GM19467 (cell line): ENCODE data around the gene LRFN5.
"Not testable (repeated sequence)": the region's sequence is repeated elsewhere in the genome, so short reads cannot be mapped to it uniquely, and the experiment has no call there.

Source experiments
- ATAC-seq: cut with Tn5 transposase; IDR thresholded peaks from one replicate; pipeline ENCODE4 v1.9.1; 2021; ENCODE audit warnings: mild to moderate bottlenecking, moderate library complexity; ENCODE audit not compliant: unreplicated experiment

LRFN5 gene

DNA sequence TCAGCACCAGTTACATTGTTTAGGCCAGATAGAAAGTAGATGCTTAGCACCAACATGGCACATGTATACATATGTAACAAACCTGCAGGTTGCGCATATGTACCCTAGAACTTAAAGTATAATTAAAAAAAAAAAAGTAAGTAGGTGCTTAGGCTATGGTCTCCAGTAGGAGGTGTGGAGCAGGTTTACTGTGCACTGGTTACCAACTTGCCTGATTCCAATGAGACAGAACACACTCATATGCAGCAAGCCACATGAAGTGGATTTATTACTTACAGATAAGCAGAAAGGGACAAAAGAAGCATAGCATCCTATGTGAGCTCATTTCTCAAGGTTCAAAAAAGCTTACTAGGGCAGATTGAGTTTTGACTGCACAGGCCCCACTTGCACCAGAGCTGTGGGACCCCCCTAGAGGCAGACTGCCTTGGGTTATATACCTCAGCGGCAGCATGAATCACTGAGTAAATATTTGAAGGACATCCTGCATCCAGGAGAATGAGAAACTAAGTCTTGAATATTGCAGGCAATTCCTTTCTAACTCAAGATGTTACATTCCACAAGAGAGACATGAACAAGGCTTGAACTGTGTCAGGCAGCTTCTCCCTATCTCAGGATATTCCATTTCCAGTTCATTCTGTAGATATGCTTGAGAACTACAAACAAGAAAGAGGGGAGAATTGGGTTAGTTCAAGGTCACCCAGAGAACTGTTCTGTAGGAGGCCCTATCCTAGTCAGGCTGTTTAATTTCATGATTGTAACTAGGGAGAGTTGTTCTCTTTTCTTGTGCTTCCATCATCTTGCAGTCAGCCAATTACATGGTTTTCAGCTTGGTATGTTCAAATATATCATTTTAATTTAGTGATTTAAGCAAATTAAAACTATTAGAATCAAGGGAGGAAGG lies 30.1 kb downstream of the LRFN5 start:
- no peak for ATAC-seq

DNA sequence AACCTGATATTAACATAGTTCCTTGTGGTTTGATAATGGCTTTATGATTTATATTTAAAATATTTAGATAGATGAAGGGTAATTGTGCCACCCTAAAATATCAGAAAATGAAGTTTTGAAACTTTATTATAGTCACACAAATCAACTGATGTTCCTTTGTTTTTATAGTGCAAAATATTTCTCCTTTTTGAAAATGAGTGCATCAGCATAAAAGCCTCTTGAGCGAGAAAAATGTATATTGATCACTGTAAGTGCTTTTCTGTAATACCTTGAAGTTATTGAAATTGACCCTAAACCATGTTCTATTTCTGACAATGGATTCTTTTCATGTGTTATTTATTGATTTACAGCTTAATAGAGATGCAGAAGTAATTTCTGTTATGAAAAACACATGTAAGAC lies 35.0 kb downstream of the LRFN5 start:
- ATAC-seq, result no peak

DNA sequence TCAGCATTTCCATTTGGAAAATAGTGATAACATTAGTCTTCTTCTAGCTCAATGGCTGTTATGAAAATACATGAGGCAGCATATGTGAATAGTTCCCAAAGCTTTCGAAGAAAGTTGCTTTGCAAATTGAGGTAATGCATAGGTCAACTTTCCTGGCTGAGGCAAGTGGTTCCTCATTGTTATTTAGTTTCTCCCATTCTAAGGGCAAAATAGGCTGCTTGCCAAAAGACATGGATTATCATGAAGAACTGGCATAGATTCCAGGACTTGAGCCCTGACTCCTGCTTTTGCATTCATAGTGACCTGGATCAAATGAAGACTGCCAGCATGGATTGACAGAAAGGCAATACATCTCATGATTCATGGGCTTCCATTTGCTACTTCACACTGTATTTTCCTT lies 35.7 kb downstream of the LRFN5 start:
- ATAC-seq, result no peak

DNA sequence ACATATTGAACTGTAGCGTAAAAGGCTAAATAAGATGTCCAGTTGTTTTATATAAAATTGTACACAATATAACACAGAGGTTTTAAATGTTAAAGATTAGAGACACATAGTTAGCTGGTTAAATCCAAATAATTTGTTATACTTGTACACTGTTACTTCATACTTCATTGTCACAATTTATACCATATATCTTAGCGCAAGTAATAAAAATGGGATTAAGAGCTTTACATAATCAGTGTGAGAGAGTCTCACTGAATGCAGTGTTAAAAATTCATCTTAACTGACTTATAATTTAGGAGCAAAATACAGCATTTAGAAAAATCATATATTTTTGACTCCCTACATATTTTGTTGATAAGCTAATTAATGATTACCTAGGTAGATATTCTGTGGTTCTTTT lies 36.1 kb downstream of the LRFN5 start:
- ATAC-seq, result no peak

DNA sequence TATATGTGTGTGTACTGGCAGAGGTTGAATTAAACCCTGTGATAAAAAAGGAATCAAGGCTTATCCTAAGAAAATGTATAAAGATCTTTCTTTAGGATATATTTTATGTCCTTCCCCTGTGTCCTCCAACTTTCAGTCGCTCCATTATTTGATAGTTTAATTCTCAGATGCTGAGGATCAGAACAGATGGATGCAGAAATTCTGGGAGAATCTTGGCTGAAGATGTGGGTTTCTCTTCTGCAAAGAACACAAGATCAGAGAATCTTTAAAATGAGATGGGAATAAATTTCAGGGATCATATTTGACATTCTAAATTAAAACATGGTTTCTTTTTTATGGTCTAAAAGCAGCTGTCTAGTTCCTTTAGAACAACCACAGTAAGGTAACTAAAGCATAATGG lies 37.9 kb downstream of the LRFN5 start:
- no peak for ATAC-seq

DNA sequence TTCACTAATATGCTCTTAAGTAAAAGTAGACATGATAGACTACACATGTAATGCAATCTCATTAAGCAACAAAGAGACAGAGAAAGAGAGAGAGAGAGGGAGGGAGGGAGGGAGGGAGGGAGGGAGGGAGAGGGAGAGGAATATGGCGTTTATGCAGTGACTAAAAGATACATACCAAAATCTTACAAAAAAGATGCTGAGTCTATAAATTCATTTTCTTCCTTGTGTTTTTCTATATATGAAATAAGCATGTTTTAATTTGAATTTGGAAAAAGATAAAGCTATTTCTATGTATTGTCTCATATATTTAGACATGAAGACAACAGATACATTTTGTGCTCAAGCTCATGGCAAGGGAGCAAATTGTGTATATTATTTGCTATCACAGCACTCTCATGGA lies 44.1 kb downstream of the LRFN5 start:
- ATAC-seq, result no peak

DNA sequence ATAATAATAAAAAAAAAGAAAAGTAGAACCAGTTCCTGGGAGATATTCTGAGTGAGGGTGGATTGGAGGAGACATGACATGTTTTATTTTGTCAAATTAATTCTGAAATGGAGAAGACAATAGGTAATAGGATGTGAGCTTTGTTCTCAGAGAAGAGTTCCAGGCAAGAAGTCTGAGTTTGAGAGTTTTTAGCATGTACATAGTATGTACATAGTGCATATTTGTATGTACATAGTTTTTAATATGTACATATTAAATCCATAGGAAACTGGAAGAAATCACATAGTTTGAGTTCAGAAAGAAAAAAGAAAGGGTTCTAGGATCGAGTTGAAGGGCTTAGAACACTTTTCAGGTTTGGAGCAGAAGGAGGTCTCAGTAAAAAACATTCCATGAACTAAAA lies 47.5 kb downstream of the LRFN5 start:
- ATAC-seq, result no peak

DNA sequence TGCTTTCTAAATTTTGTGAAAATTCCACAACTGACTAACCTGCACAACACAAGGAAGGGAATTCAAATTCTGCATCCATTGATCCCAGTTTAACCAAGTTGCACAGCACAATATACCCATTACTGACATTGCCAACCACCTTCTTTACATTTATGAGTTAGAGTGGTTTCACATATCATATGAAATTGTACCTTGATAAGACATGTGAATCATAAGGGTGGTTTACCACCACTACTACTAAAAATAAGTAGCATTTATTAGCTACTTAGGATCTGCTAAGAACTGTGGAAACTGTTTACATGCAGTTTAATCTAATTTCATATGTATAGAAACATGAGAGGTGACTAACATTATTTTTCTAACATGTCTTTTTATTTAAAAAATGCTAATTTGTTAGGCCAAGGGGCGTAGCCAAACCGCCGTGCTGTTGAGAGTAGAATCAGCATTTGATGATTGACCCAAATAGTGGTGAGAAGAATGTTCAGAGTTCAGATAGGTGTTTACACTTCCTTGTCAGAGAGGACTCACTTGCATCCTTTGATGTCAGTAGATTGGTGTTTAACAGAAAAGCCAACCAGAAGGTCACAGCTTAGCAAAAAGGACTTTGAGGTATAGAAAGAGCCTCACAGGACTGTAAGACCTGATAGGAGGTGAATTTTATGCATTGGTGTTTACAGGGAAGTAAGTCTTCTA lies 56.2 kb downstream of the LRFN5 start:
- ATAC-seq, result no peak

DNA sequence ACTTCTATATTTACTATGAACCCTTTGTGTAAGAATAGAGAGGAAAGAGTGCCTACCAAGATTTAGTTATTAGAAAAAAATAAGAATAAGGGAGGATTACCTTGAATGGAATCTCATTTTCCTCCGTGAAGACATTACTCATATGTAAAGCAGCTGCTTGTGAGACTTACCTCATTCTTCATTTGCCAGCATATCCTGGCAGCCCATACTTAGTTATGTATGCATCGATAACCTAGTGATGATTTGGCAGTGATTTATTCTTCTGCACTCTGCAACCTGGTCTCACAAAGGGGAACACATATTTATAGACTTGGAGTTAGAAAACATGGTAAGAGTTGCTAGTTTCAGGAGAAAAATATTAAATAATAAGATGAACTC lies 56.8 kb downstream of the LRFN5 start:
- no peak for ATAC-seq

DNA sequence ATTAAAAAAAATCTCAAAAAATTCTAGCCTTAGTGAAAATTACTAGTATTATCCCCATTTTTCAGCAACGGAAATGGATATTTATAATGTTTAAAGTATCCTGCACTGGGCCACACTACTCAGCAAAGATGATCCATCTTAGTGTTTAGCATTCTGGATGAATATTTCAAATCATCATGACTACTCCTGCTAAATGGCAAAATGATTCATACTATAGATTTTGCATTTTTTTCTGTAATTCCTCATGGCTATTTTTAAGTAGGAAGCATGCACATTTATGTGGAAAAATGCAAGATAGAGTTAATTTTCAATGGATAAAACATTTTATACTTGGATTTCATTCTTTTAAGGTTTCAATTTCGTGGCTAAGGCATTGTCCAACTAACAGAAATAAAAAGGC lies 59.6 kb downstream of the LRFN5 start:
- ATAC-seq, result no peak

DNA sequence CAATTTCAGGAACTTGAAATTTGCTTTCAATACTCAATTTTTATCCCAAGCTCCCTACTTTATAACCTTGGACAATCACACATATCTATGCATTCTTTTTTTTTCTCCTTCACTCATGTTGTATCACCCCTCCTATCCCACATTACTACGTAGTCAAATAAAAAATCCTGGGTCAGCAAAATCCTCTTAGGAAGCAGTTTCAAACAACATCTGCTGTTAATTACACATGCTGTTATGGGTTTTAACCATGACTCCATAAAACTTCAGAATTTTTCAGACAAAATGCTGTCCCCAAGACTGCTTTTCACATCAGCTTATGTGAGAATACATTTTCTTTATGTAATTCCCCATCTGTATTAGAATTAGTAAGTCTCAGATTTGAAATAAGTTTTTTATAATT lies 61.7 kb downstream of the LRFN5 start:
- no peak for ATAC-seq

DNA sequence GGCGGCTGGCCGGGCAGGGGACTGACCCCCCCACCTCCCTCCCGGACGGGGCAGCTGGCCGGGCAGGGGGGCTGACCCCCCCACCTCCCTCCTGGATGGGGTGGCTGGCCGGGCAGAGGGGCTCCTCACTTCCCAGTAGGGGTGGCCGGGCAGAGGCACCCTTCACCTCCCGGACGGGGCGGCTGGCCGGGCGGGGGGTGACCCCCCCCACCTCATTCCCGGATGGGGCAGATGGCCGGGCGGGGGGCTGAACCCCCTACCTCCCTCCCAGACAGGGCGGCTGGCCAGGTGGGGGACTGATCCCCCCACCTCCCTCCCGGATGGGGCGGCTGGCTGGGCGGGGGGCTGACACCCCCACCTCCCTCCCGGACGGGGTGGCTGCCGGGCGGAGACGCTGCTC lies 66.9 kb downstream of the LRFN5 start:
- not testable (repeated sequence) for ATAC-seq

DNA sequence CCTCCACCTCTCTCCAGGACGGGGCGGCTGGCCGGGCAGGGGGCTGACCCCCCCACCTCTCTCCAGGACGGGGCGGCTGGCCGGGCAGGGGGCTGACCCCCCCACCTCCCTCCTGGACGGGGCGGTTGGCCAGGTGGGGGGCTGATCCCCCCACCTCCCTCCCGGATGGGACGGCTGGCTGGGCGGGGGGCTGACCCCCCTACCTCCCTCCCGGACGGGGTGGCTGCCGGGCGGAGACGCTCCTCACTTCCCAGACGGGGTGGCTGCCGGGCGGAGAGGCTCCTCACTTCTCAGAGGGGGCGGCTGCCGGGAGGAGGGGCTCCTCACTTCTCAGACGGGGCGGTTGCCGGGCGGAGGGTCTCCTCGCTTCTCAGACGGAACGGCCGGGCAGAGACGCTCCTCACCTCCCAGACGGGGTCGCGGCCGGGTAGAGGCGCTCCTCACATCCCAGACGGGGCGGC lies 67.9 kb downstream of the LRFN5 start:
- not testable (repeated sequence) for ATAC-seq

DNA sequence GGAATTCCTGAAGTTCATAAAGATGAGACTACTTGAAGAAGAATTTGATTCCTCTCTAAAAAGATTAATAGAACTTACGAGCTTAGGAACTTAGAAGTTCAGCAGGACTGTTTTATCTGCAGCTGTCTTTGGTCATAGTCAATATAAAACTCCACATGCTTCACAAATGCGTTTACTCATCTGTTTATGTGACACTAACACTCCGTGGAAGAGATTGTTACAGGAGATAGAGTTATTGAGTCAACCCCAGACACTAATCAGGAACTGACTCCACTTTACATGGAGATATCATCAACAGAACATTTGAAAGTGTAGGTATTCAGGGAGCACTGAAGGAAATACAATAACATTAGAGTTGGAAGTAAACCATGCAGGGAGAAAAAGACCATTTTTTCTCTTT lies 92.8 kb downstream of the LRFN5 start:
- no peak for ATAC-seq

DNA sequence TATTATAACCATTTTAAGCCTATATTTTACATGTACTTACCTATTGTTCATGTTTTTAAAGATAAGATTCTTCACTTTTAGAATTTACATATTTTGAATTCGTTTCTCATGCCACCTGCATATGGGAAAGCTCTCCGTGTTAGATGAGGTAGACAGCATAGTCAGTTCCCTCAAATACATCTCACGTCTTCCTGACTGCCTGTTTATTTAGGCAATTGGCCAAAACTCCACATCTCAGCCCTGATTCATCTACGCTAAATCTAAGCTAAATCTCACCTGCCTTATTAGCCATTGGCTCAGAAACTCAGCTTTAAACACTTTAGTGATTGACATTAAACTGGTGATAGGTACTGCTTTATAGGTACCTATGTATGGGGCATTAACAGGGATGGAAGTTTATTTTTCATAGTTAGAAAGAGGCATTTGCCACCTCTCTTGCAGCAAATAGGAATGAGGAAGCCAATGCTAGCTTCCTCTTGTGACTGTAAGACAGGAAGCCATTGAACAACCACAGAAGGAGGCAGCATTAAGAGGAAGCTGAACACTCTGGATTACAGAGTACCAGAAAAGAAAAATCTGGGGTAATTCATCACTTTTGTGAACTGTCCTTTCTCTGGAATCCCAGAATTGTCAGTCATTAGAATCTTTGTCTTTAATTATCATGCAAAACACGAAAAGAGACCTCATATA lies 111.9 kb downstream of the LRFN5 start:
- no peak for ATAC-seq

DNA sequence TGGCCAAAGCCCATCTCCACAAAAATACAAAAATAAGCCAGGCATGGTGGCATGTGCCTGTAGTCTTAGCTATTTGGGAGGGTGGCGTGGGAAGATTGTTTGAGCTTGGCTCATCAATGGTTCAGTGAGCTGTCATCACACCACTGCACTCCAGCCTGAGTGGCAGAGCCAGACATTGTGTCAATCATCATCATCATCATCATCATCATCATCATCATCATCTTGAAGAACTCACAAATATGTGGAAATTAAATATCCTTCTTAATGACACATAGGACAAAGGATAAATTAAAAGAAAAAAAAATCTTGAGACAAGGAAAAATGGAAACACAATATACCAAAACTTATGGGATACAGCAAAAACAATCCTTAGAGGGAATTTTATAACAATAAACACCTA lies 132.5 kb downstream of the LRFN5 start:
- ATAC-seq, result no peak

DNA sequence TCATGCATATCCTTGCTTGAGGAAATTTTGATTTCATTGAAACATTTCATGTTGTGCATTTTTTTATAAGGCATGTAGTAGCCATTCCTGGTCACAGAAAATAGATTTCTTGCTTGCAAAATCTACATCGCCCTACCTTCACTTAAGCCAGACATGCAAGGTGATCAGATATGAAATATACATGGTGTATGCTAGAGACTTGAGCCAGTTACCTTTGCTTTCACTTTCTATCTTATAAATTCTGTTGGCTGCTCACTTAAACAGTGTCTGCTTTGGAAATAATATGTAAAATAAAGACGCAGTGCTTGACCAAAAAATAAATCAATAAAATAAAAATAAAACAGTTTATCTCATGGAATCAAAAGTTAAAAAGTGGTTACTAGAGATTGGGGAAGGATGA lies 136.5 kb downstream of the LRFN5 start:
- no peak for ATAC-seq

DNA sequence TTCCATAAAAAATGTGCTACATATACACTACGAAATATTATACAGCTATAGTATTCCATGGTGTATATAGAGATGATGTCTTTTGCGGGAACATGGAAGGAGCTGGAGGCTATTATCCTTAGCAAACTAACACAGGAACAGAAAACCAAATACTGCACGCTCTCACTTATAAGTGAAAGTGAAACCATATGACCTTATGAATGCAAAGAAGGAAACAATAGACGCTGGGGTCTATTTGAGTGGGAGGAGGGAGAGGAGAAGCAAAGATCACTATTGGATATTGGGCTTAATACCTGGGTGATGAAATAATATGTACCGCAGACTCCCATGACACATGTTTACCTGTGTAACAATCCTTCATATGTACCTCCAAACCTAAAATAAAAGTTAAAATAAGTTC lies 142.8 kb downstream of the LRFN5 start:
- no peak for ATAC-seq

DNA sequence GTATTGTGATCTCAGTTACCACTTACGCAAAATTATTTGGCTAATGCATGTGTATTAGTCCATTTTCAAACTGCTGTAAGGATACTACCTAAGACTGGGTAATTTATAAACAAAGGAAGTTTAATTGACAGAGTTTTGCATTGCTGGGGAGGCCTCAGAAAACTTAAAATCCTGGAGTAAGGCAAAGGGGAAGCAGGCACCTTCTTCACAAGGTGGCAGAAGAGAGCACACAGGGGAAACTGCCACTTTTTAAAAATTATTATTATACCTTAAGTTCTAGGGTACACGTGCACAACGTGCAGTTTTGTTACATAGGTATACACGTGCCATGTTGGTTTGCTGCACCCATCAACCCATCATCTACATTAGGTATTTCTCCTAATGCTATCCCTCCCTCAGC lies 143.9 kb downstream of the LRFN5 start:
- ATAC-seq, result not testable (repeated sequence)

DNA sequence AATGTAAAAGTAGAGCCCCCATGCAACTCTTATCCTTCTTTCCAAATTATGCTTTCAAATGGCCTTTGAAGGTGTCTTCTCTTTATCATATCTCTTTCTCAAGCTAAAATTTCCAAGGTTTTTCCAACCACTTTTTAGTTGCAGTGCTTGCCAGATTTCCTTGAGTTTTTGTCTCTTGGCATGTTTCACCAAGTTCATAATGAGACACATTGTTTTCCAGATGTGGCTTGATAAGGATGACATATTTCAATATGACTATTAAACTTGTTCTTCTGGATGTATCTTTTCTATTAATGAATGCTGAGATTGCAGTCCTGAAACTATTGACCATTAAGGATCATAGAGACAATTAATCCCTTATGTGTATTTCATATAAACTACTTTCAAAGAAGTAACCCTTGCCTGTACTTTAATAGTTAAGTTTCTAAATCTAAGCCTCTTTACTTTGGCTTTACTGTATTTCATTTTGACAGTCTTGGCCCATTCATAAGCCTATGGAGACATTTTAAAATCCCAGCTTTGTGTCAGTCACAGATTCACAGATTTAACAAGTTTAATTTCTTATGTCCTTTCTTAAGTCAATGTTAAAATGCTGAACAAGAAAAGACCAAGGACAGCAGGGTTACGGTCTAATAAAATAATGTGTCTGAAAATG lies 151.5 kb downstream of the LRFN5 start:
- ATAC-seq, result no peak

DNA sequence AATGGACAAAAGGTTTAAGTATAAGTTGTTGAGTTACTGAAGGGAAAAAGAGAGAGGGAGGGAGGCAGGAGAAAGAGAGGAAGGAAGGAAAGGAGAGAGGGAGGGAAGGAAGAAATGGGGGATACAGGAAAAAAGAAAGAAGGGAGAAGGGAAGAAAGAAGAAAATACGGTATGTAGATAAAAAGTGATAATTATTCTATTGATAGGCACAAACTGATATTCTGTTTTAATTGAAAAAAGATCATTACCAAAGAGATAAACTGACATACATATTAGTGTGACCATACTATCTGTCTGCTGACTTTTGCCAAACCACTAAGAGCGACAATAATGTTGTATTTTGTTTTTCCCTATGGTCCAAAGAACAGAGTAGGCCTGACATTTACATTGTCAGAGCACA lies 154.5 kb downstream of the LRFN5 start:
- ATAC-seq, result no peak
